NB4 (cell line): ENCODE data around the gene ANXA6.

Experiments used
- MAX ChIP-seq: IDR thresholded peaks from 2 replicates; pipeline ENCODE4 v1.6.1; 2011; ENCODE audit warnings: low read depth, low read length
- MYC ChIP-seq: IDR thresholded peaks from 2 replicates; pipeline ENCODE4 v1.6.1; 2011; ENCODE audit warnings: low read depth, low read length
- POLR2A ChIP-seq: IDR thresholded peaks from 2 replicates; pipeline ENCODE4 v1.6.1; 2011; ENCODE audit warnings: mild to moderate bottlenecking; ENCODE audit not compliant: insufficient read length; ENCODE audit errors: extremely low read depth
- TF ChIP-seq, protein P1 (sequence below): IDR thresholded peaks from one replicate; pipeline ENCODE4 v1.5.1; 2012; ENCODE audit warnings: low read depth, low read length

- TF ChIP-seq, protein P1, sequence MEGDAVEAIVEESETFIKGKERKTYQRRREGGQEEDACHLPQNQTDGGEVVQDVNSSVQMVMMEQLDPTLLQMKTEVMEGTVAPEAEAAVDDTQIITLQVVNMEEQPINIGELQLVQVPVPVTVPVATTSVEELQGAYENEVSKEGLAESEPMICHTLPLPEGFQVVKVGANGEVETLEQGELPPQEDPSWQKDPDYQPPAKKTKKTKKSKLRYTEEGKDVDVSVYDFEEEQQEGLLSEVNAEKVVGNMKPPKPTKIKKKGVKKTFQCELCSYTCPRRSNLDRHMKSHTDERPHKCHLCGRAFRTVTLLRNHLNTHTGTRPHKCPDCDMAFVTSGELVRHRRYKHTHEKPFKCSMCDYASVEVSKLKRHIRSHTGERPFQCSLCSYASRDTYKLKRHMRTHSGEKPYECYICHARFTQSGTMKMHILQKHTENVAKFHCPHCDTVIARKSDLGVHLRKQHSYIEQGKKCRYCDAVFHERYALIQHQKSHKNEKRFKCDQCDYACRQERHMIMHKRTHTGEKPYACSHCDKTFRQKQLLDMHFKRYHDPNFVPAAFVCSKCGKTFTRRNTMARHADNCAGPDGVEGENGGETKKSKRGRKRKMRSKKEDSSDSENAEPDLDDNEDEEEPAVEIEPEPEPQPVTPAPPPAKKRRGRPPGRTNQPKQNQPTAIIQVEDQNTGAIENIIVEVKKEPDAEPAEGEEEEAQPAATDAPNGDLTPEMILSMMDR, result no peak
- TF ChIP-seq POLR2A (no peak), MYC (no peak), MAX (no peak)
Observed at GRCh38 chr5:151174612-151175101, 17.1 kb upstream of the ANXA6 start.
